ENCODE data around the gene ADCY2. TPM values are rescaled to one million over a fixed set of nuclear protein-coding genes. Genes with fewer than 3 reads are reported as not detected.

The ADCY2 gene
- total RNA-seq, 5 donors from 2014 or later (not counting 1 experiment from before 2014, with no cell fraction given) = 0.23 to 0.32 TPM; not detected in 3

DNA sequence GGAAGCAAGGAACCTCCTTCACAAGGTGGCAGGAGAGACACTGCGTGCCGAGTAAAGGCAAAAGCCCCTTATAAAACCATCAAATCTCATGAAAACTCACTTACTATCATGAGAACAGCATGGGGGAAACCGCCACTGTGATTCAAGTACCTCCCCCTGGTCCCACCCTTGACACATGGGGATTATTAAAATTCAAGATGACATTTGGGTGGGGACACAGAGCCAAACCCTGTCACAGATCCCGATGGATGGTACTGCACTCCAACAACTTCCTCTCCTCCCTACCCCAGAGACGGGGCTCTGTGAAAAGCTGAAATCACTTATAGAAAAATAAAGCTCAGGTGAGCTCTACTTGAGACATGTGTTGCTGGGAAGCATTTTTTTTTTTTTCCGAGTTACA, 10.3 kb upstream of the ADCY2 start:
- DNase-seq (no peak), ATAC-seq (replicated peaks in 1 of 4) (no peak)
- Mint-ChIP-seq H3K9me3 (no peaks in the 10 kb centered on the region), H3K4me1 (no peaks in the 10 kb centered on the region), H3K27me3 (peaks cover 2 to 4% of the 10 kb centered on the region in 2 donors), H3K36me3 (no peaks in the 10 kb centered on the region), H3K27ac (no peak overlapping the region), H3K4me3 (no peak overlapping the region)
- H3K36me3 ChIP-seq (ENCODE audit: control insufficient read depth in 2 of 2, extremely low read depth in 1 of 2, insufficient read depth in 1 of 2, low read length in 1 of 2) = no peaks in the 10 kb centered on the region
- no peaks in the 10 kb centered on the region for H3K4me1 ChIP-seq (ENCODE audit: control insufficient read depth in 1 of 2, extremely low read depth in 1 of 2, insufficient read depth in 2 of 2, low read length in 2 of 2)
- WGBS (ENCODE audit: insufficient coverage) = no CpG with 5 or more reads among the region's 6 CpGs
- CTCF ChIA-PET = no interaction called here
- no peak overlapping the region for H3K27ac ChIP-seq (ENCODE audit: low read length)
- H3K27me3 ChIP-seq (replicated peaks in 1 of 2; ENCODE audit: control insufficient read depth in 2 of 2, extremely low read depth in 1 of 2, insufficient read depth in 2 of 2, low read length in 1 of 2) = no peaks in the 10 kb centered on the region
- no peak overlapping the region for H3K4me3 ChIP-seq (ENCODE audit: control insufficient read depth in 1 of 2, extremely low read depth in 1 of 2, low read length in 1 of 2)
- POLR2A ChIA-PET = no interaction called here
- H3K9me3 ChIP-seq = no peaks in the 10 kb centered on the region

DNA sequence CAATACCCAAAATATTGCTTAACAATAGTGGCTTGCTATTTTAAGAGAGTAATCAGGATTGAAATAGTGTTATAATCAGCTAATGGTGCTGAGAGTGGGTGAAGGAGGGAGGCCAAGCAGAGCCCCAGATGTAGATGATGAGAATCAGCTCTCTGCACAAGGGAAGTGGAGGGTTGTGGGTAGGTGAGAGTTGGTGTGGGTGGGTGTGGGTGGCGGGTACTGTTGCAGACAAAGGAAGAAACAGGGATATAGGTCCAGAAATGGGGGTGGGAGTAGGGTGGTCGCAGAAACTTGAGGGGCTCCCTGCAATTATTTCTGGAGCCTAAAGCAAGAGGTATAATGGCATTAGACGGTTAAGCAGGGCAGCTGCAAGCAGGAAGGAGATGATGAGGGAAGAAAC, 7.4 kb upstream of the ADCY2 start:
- ChIA-PET CTCF (no interaction called here), POLR2A (no interaction called here)
- H3K9me3 ChIP-seq = no peaks in the 10 kb centered on the region
- DNase-seq (no peak), ATAC-seq (replicated peaks in 1 of 4) (no peak)
- Mint-ChIP-seq H3K9me3 (no peaks in the 10 kb centered on the region), H3K27ac (no peak overlapping the region), H3K4me3 (no peak overlapping the region), H3K4me1 (no peaks in the 10 kb centered on the region), H3K36me3 (no peaks in the 10 kb centered on the region), H3K27me3 (peaks cover 16 to 17% of the 10 kb centered on the region in 2 donors)
- no peak overlapping the region for H3K27ac ChIP-seq (ENCODE audit: low read length)
- H3K36me3 ChIP-seq (ENCODE audit: control insufficient read depth in 2 of 2, extremely low read depth in 1 of 2, insufficient read depth in 1 of 2, low read length in 1 of 2) = no peaks in the 10 kb centered on the region
- 52% methylated on average over 3 of the region's 3 CpGs for WGBS (ENCODE audit: insufficient coverage)
- H3K4me3 ChIP-seq (ENCODE audit: control insufficient read depth in 1 of 2, extremely low read depth in 1 of 2, low read length in 1 of 2) = no peak overlapping the region
- no peaks in the 10 kb centered on the region for H3K4me1 ChIP-seq (ENCODE audit: control insufficient read depth in 1 of 2, extremely low read depth in 1 of 2, insufficient read depth in 2 of 2, low read length in 2 of 2)
- peaks cover 0 to 2% of the 10 kb centered on the region in 2 experiments for H3K27me3 ChIP-seq (replicated peaks in 1 of 2; ENCODE audit: control insufficient read depth in 2 of 2, extremely low read depth in 1 of 2, insufficient read depth in 2 of 2, low read length in 1 of 2)

DNA sequence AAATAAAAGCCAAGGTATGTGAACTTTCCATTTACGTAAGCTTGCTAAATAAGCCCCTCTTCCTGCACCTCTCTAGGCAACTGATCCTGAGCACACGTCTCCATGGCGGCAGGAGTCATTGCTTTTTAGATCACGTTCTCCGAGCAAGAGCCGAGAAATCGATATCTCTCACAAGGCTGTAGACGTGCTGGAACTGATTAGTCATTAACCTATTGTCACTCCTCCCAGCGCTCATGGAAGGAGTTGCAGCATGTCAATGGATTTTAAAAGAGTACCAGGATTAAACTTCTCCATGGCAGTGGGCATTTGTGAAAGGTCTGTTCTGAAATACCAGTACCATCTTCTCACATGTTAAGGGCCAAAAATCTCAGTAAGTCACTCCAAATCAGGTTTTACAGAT, 4.7 kb upstream of the ADCY2 start:
- no peaks in the 10 kb centered on the region for H3K36me3 ChIP-seq (ENCODE audit: control insufficient read depth in 2 of 2, extremely low read depth in 1 of 2, insufficient read depth in 1 of 2, low read length in 1 of 2)
- no peaks in the 10 kb centered on the region for H3K4me1 Mint-ChIP-seq
- DNase-seq (no peak), ATAC-seq (replicated peaks in 1 of 4) (no peak)
- H3K9me3 ChIP-seq = no peaks in the 10 kb centered on the region
- CTCF ChIA-PET = no interaction called here
- peaks cover 18 to 27% of the 10 kb centered on the region in 2 donors for H3K27me3 Mint-ChIP-seq
- POLR2A ChIA-PET = no interaction called here
- no peak overlapping the region for H3K27ac ChIP-seq (ENCODE audit: low read length)
- H3K36me3 Mint-ChIP-seq = no peaks in the 10 kb centered on the region
- 85% methylated on average over 6 of the region's 9 CpGs for WGBS (ENCODE audit: insufficient coverage)
- H3K27me3 ChIP-seq (replicated peaks in 1 of 2; ENCODE audit: control insufficient read depth in 2 of 2, extremely low read depth in 1 of 2, insufficient read depth in 2 of 2, low read length in 1 of 2) = peaks cover 0 to 21% of the 10 kb centered on the region in 2 experiments
- H3K27ac Mint-ChIP-seq = no peak overlapping the region
- H3K4me3 Mint-ChIP-seq = no peak overlapping the region
- H3K4me3 ChIP-seq (ENCODE audit: control insufficient read depth in 1 of 2, extremely low read depth in 1 of 2, low read length in 1 of 2) = no peak overlapping the region
- no peaks in the 10 kb centered on the region for H3K9me3 Mint-ChIP-seq
- peaks cover 0 to 4% of the 10 kb centered on the region in 2 experiments for H3K4me1 ChIP-seq (ENCODE audit: control insufficient read depth in 1 of 2, extremely low read depth in 1 of 2, insufficient read depth in 2 of 2, low read length in 2 of 2)

DNA sequence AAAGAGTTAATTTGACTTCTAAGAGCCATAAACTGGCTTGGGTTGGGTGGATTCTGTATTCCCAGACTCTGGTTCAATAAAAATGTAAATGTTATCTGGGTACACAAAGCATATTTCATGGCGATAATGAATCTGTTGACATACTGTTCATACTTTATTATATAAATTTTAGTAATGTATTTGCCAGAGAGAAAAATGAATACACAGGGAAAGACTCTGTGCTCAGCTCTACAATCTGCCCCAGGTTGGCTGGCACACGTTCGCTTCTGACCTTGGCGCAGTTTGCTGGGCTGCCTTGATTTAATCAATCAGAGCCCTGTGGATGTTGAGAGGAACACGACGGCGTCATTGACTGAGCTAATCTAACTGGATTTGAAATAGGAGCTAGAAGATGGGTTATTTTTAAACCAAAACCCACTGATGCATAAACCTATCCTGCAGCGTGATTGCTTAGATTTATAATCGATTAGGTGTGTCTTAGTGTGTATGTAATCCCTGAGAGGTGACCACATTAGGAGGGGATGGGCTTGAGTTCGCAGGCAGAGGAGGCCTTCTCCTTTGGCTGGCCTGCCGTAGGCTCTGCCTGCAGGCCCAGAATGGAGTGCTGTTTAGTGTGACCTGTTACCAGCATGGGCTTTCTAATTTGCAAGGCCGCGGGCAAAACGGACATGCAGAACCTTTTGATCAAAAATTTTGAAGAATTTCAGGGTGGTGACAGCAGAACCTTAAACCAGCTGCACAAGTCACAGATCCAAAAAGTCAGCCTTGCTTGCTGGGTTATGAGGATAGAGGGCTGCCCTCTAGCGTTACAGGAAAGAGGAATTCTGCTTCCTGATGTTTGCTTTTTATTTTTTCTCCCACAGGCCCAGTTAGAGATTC, 3.9 kb upstream of the ADCY2 start:
- no peak overlapping the region for H3K27ac ChIP-seq (ENCODE audit: low read length)
- Mint-ChIP-seq H3K27me3 (peaks cover 23 to 33% of the 10 kb centered on the region in 2 donors), H3K4me1 (peaks cover 4% of the 10 kb centered on the region in 3 donors), H3K4me3 (no peak overlapping the region), H3K9me3 (no peaks in the 10 kb centered on the region), H3K36me3 (no peaks in the 10 kb centered on the region), H3K27ac (no peak overlapping the region)
- no peak overlapping the region for H3K4me3 ChIP-seq (ENCODE audit: control insufficient read depth in 1 of 2, extremely low read depth in 1 of 2, low read length in 1 of 2)
- DNase-seq = no peak
- no peak for ATAC-seq (replicated peaks in 1 of 4)
- POLR2A ChIA-PET = no interaction called here
- 59% methylated on average over 7 of the region's 15 CpGs for WGBS (ENCODE audit: insufficient coverage)
- H3K36me3 ChIP-seq (ENCODE audit: control insufficient read depth in 2 of 2, extremely low read depth in 1 of 2, insufficient read depth in 1 of 2, low read length in 1 of 2) = no peaks in the 10 kb centered on the region
- CTCF ChIA-PET = no interaction called here
- H3K9me3 ChIP-seq = no peaks in the 10 kb centered on the region
- peaks cover under 1 to 24% of the 10 kb centered on the region in 2 experiments for H3K27me3 ChIP-seq (replicated peaks in 1 of 2; ENCODE audit: control insufficient read depth in 2 of 2, extremely low read depth in 1 of 2, insufficient read depth in 2 of 2, low read length in 1 of 2)
- peaks cover 0 to 4% of the 10 kb centered on the region in 2 experiments for H3K4me1 ChIP-seq (ENCODE audit: control insufficient read depth in 1 of 2, extremely low read depth in 1 of 2, insufficient read depth in 2 of 2, low read length in 2 of 2)

DNA sequence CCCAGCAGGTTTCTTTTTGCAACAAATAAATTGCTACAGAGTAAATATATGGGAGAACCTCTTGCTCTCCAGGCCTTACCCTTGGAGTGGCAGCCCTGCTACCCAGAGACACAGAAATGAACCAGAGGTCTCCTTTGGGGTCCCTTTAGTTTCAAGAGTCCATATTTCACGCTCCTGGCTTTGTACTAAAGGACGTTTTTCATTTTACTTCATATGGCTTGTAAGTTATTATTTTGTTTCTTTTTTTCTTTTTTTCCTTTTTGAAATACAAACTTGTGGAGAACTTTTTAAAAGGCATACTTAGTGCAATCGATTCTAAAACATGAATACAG, 3.3 kb upstream of the ADCY2 start:
- Histone ChIP-seq H3K4me3 (ENCODE audit: control insufficient read depth in 1 of 2, extremely low read depth in 1 of 2, low read length in 1 of 2) (no peak overlapping the region), H3K27me3 (replicated peaks in 1 of 2; ENCODE audit: control insufficient read depth in 2 of 2, extremely low read depth in 1 of 2, insufficient read depth in 2 of 2, low read length in 1 of 2) (peaks cover 2 to 24% of the 10 kb centered on the region in 2 experiments), H3K27ac (ENCODE audit: low read length) (no peak overlapping the region), H3K4me1 (ENCODE audit: control insufficient read depth in 1 of 2, extremely low read depth in 1 of 2, insufficient read depth in 2 of 2, low read length in 2 of 2) (peaks cover 0 to 4% of the 10 kb centered on the region in 2 experiments), H3K36me3 (ENCODE audit: control insufficient read depth in 2 of 2, extremely low read depth in 1 of 2, insufficient read depth in 1 of 2, low read length in 1 of 2) (no peaks in the 10 kb centered on the region), H3K9me3 (no peaks in the 10 kb centered on the region)
- DNase-seq = no peak
- no CpG with 5 or more reads among the region's 3 CpGs for WGBS (ENCODE audit: insufficient coverage)
- Mint-ChIP-seq H3K9me3 (no peaks in the 10 kb centered on the region), H3K27ac (no peak overlapping the region), H3K4me3 (no peak overlapping the region), H3K4me1 (peaks cover 5 to 6% (median 5%) of the 10 kb centered on the region in 3 donors), H3K36me3 (no peaks in the 10 kb centered on the region), H3K27me3 (peaks cover 27 to 37% of the 10 kb centered on the region in 2 donors)
- ChIA-PET CTCF (no interaction called here), POLR2A (no interaction called here)
- ATAC-seq (replicated peaks in 1 of 4) = no peak

DNA sequence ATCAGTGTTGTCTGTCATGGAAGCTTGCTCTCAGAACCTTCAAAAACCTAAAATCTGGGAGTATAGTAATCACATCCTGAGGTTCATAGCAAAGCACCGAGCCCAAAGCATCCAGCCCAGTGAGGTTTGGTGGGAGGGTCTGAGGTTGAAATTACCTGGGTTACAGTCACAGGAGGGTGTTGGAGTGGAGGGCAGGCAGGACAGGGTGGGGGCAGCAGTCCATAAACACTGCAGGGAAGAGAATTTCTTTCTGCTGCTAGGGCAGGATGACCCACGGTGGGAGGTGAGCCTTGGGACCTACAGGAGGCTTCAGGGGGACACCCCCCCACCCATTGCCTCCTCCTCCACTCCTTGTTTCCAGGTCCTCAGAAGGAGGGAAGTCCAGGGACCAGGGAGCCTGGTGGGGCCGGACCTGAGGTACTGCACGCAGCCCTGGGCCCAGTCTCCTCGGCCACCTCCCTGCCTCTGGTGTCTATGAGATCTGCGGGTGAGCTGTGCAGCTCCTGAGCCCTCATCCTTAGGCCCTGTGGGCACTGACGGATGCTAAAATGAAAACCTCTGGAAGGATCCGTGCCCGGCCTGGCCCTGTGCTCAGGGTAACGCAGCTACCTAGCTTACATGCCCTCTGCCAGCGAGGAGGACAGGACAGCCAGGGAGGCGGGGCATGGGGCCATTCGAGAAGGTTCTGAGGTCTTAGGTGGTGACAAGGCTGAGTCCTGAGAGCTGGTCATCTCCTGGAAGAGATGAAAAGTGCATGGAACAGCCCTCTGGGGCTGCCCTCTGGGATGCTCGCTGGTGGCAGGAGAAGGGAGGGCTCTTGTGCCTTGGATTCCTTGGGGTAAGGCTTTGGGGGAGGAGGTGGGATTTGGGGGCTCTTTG, 1.8 kb upstream of the ADCY2 start:
- Mint-ChIP-seq H3K27me3 (peaks cover 40 to 49% of the 10 kb centered on the region in 2 donors), H3K9me3 (no peaks in the 10 kb centered on the region), H3K27ac (no peak overlapping the region), H3K4me1 (peaks cover 5 to 6% (median 5%) of the 10 kb centered on the region in 3 donors), H3K36me3 (no peaks in the 10 kb centered on the region), H3K4me3 (no peak overlapping the region)
- no peaks in the 10 kb centered on the region for H3K36me3 ChIP-seq (ENCODE audit: control insufficient read depth in 2 of 2, extremely low read depth in 1 of 2, insufficient read depth in 1 of 2, low read length in 1 of 2)
- H3K27me3 ChIP-seq (replicated peaks in 1 of 2; ENCODE audit: control insufficient read depth in 2 of 2, extremely low read depth in 1 of 2, insufficient read depth in 2 of 2, low read length in 1 of 2) = peaks cover 6 to 29% of the 10 kb centered on the region in 2 experiments
- no peak for ATAC-seq (replicated peaks in 1 of 4)
- POLR2A ChIA-PET = no interaction called here
- H3K4me1 ChIP-seq (ENCODE audit: control insufficient read depth in 1 of 2, extremely low read depth in 1 of 2, insufficient read depth in 2 of 2, low read length in 2 of 2) = peaks cover 0 to 4% of the 10 kb centered on the region in 2 experiments
- H3K27ac ChIP-seq (ENCODE audit: low read length) = no peak overlapping the region
- CTCF ChIA-PET = no interaction called here
- H3K9me3 ChIP-seq = no peaks in the 10 kb centered on the region
- no peak for DNase-seq
- no peak overlapping the region for H3K4me3 ChIP-seq (ENCODE audit: control insufficient read depth in 1 of 2, extremely low read depth in 1 of 2, low read length in 1 of 2)
- 87% methylated on average over 13 of the region's 14 CpGs for WGBS (ENCODE audit: insufficient coverage)

All from T-cell (primary cell).